GM12873 (cell line): ENCODE data around the gene LAD1.

Source experiments
- TF ChIP-seq, protein P1 (sequence below): IDR thresholded peaks from 2 replicates; pipeline ENCODE4 v1.5.1; 2012; ENCODE audit warnings: low read depth, mild to moderate bottlenecking, moderate library complexity, low read length, control low read depth; ENCODE audit not compliant: insufficient read depth; ENCODE audit errors: missing control alignments

Gene LAD1

DNA sequence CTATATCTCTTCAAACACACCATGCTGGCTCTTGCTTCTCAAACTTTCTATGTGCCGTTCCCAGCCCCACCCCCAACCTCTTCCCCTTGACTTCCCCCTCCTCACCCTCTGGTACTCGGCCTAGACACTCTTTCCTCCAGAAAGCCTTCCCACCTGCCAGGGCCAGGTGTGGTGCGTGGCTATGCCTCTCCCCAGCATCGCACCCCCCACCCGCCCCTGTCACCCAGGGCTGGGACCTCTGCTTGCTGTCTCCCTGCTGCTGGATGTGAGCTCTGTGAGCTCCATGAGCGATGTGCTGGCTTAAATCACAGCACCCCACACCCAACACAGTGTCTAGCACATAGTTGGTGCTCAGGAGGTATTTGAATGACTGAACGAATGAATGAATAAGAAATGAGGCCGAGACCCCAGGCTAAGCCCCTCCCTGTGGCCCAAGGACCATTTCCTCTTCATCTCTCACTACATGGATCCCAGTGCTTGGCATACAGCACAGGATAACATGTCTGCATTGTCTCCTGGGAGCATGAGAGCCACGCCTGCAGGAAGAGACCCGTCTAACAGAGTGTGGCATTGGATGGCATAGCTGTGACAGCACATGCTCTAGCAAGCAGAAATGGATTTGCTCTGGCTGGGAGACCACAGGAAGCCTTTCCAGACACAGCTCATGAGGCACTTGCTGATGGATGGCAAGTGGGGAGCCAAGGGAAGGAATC lies 41.3 kb downstream of the LAD1 start:
- TF ChIP-seq, protein P1, sequence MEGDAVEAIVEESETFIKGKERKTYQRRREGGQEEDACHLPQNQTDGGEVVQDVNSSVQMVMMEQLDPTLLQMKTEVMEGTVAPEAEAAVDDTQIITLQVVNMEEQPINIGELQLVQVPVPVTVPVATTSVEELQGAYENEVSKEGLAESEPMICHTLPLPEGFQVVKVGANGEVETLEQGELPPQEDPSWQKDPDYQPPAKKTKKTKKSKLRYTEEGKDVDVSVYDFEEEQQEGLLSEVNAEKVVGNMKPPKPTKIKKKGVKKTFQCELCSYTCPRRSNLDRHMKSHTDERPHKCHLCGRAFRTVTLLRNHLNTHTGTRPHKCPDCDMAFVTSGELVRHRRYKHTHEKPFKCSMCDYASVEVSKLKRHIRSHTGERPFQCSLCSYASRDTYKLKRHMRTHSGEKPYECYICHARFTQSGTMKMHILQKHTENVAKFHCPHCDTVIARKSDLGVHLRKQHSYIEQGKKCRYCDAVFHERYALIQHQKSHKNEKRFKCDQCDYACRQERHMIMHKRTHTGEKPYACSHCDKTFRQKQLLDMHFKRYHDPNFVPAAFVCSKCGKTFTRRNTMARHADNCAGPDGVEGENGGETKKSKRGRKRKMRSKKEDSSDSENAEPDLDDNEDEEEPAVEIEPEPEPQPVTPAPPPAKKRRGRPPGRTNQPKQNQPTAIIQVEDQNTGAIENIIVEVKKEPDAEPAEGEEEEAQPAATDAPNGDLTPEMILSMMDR, result no peak

DNA sequence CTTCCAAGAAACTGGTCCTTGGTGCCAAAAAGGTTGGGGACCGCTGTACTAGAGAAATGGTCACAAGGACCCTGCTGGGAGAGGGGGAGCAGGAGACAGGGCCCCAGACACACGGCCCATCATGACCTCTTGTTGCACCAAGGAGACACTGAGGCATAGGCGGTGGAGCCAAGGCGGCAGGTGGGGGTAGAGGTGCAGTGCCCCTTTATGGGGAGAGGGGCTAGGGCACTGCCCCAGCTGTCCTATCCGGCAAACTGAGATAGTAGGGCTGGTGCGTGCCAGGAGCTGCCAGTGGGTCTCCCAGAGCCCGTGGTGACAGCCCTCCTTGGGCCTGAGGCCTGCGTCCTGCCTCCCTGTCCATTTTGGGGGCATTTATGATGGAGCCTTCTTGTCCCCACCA lies 41.9 kb downstream of the LAD1 start:
- TF ChIP-seq, protein P1, result no peak

DNA sequence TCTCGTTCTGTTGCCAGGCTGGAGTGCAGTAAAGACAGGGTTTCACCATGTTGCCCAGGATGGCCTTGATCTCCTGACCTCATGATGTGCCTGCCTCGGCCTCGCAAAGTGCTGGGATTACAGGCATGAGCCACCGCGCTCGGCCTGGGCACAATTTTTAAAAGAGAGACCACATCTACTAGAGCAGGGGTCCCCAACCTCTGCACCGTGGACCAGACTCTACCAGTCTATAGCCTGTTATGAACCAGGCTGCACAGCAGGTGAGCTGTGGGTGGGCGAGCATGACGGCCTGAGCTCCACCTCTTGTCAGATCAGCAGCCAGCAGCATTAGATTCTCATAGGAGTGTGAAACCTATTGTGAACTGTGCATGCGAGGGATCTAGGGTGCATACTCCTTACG lies 42.4 kb downstream of the LAD1 start:
- TF ChIP-seq, protein P1, result no peak

DNA sequence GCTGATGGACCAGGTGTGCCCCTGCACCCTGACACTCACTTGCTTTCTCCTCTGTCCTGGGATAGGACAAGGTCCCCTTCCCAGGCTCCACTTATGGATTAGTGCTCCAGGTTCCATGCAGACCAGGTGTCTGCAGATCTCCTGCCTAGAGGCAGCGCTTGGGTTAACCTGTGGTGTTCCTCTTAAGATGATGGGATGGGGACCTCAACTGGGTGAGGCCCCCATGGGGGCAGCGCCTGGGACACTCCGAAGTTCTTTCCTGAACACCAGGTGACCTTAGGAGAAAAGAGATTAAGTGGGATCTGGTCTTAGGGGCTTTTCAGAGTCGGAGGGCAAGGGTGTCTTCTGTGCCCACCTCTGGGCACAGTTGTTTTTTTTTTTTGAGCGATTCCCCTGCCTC lies 42.9 kb downstream of the LAD1 start:
- TF ChIP-seq, protein P1, result no peak

DNA sequence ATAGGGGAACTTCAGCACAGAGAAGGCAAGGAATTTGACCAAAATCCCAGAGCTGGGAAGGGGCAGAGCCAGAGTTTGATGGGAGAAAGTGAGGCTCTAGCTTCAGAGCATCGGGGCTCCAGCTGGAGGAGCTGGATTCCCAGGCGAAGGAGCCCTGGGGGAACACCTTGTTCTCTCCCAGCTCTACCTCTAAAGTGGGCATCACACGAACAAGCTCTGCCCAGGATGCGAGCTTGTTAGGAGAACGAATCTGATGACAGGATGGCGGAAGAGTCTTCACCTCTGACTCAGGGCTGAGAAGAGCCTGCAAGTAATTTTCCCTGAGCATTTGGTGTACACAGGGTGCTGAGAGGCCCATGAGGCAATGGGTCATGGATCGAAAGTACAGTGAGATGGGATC lies 43.7 kb downstream of the LAD1 start:
- TF ChIP-seq, protein P1, result no peak

DNA sequence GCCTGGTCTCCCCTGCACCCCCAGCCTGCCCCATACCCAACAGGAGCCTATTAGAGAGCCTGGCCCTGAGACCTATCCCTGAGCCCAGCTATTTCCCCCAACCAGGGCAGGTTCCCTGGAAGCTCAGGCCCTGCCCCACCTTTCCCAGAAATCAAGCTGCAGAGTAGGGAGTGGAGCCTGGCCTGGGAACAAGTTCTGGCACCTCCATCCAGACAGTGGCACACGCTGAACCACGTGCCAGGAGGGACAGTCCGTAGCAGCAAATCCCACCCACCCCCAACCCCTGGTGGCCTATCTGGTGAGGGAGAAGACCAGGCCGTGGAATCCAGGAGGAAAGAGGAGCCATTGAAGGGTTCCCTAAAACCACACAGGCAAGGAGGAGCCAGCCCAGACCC lies 44.2 kb downstream of the LAD1 start:
- TF ChIP-seq, protein P1, result no peak

DNA sequence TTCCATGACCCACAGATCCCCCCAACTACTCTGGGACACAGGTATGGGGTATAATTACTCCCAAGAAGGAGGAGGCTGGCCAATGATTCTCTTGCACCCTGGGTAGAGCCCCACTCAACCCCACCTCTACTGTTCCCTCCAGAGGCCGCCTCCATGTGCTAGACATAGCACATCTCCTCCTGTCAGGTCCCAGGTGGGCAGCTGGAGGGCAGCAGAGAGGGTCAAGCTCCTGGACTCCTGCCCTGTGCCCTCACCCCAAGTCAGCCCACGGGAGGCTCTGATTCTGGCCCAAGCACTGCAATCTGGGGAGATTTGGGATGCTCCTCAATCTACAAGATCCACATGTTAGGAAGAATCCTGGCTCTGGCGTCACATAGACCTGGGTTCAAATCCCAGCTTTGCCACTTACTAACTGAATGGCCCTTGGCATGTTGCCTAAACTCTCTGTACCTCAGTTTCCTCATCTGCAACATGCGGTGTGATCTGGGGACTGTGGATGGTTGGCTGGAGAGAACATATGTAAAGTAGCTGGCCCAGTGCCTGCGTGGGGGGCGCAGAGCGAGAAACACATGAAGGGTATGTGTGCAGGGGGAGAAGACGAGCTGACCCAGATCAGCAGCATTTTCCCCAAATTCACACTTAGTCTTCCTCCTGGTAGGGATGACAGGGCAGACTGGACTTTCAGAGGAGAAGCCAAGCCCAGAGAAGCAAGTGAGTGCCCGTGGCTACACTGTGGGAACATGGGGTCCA lies 44.8 kb downstream of the LAD1 start:
- TF ChIP-seq, protein P1, result no peak
